Esophagus squamous epithelium (tissue), 5 donors: ENCODE results near the gene PCDHA3. TPM values are rescaled to one million over a fixed set of nuclear protein-coding genes. Genes with fewer than 3 reads are reported as not detected.
"Not testable (repeated sequence)": the region's sequence is repeated elsewhere in the genome, so short reads cannot be mapped to it uniquely, and the experiment has no call there.

ENCODE experiments used
- DNase-seq: peaks from one replicate; lab custom pipeline; 2025; lab: John Stamatoyannopoulos, UW
- H3K27ac ChIP-seq, 4 donors: fragments of 200-600 bp; sonication (generic); one replicate each; pipeline ENCODE4 v1.5.1; 2016 to 2019; ENCODE audit warnings: mild to moderate bottlenecking in 1 of 4
- H3K27me3 ChIP-seq, 4 donors: fragments of 200-600 bp; sonication (generic); 1 replicate in 3 of 4; 2 replicates in 1 of 4; pipeline versions ENCODE4 v1.5.1 to v1.6.0; 2017 to 2021; ENCODE audit warnings: antibody characterized with exemption in 1 of 4
- H3K36me3 ChIP-seq, 3 donors: fragments of 200-600 bp; sonication (generic); one replicate each; pipeline ENCODE4 v1.5.1; 2016 to 2019
- H3K4me1 ChIP-seq, 3 donors: fragments of 200-600 bp; sonication (generic); one replicate each; pipeline ENCODE4 v1.5.1; 2017 to 2019
- H3K4me3 ChIP-seq, 4 donors: fragments of 200-600 bp; sonication (generic); 1 replicate in 3 of 4; 2 replicates in 1 of 4; pipeline ENCODE4 v1.5.1; 2016 to 2019; ENCODE audit warnings: mild to moderate bottlenecking in 2 of 4, moderate library complexity in 1 of 4
- H3K9me3 ChIP-seq, 3 donors: fragments of 200-600 bp; sonication (generic); one replicate each; pipeline ENCODE4 v1.5.1; 2016 to 2019
- POLR2A ChIP-seq, 4 donors: fragments of 450-650 bp; IDR thresholded peaks; one replicate each; pipeline ENCODE4 v1.6.1; 2017; ENCODE audit warnings: antibody characterized with exemption in 4 of 4, mild to moderate bottlenecking in 4 of 4, moderate library complexity in 3 of 4
- WGBS, 2 donors: methylation state at CpG; one replicate each; pipeline ENCODE4 v1.1.5; 2018; 5-methylcytosine and 5-hydroxymethylcytosine counted together
- intact Hi-C: fragments of 100-400 bp; cut with DNase I; formaldehyde crosslinking; loops from one replicate; pipeline ENCODE4 v1.15.0; 2022
- total RNA-seq, 4 donors: library from RNA; depleted of rRNA; stranded (reverse); fragments of >200 nt; gene quantifications; one replicate each; pipeline ENCODE4 v1.1.0, GENCODE V29; 2016
- TF ChIP-seq, protein P1 (sequence below), 6 experiments: fragments of 450-650 bp in 4 of 6; fragments of 200-600 bp in 2 of 6; sonication (generic) in 2 of 6; IDR thresholded peaks; one replicate each; pipeline ENCODE4 v1.5.1; 2016 to 2019; ENCODE audit warnings: antibody characterized with exemption in 6 of 6, mild to moderate bottlenecking in 4 of 6, moderate library complexity in 4 of 6
- donor health status: DM: yes; HTN: yes; CAD: no.

PCDHA3 gene
- total RNA-seq, 4 donors from 2014 or later: 0.09 to 0.19 (median 0.18) TPM; not detected in 1

- 23 to 48% methylated on average over 21 to 29 of the region's 29 CpGs for WGBS, 2 donors
- no peak for DNase-seq
Observed at GRCh38 chr5:140785905-140786686, 14.8 kb upstream of the PCDHA3 start, which contains the start of gene PCDHA1. TSS of gene PCDHA1 (plus strand) at chr5:140786140.

GRCh38 chr5:140787422-140787821, 13.4 kb upstream of the PCDHA3 start:
- intact Hi-C loops, H3K27ac ChIP-seq, H3K36me3 ChIP-seq, DNase-seq, H3K4me3 ChIP-seq, H3K4me1 ChIP-seq: not testable (repeated sequence)
- whole genome bisulfite sequencing, 2 donors: 35 to 78% methylated on average over 5 to 14 of the region's 44 CpGs
- peaks cover 0 to 74% (median 34%) of the 10 kb centered on the region in 3 donors for H3K9me3 ChIP-seq
- H3K27me3 ChIP-seq: peaks cover 0 to 43% (median 0%) of the 10 kb centered on the region in 4 donors

More at GRCh38 chr5:140785905-140786686, 14.8 kb upstream of the PCDHA3 start, which contains the start of gene PCDHA1:
- TF ChIP-seq POLR2A (IDR thresholded peaks at IDR 0.05): no peak
- TF ChIP-seq, protein P1, sequence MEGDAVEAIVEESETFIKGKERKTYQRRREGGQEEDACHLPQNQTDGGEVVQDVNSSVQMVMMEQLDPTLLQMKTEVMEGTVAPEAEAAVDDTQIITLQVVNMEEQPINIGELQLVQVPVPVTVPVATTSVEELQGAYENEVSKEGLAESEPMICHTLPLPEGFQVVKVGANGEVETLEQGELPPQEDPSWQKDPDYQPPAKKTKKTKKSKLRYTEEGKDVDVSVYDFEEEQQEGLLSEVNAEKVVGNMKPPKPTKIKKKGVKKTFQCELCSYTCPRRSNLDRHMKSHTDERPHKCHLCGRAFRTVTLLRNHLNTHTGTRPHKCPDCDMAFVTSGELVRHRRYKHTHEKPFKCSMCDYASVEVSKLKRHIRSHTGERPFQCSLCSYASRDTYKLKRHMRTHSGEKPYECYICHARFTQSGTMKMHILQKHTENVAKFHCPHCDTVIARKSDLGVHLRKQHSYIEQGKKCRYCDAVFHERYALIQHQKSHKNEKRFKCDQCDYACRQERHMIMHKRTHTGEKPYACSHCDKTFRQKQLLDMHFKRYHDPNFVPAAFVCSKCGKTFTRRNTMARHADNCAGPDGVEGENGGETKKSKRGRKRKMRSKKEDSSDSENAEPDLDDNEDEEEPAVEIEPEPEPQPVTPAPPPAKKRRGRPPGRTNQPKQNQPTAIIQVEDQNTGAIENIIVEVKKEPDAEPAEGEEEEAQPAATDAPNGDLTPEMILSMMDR (IDR thresholded peaks at IDR 0.05): no peak
- no peaks in the 10 kb centered on the region for H3K4me1 ChIP-seq
- no peak within 1 kb of the TSS for H3K4me3 ChIP-seq
- peaks cover 0 to 79% (median 43%) of the 10 kb centered on the region in 3 donors for H3K9me3 ChIP-seq
- no peak within 1 kb of the TSS for H3K27ac ChIP-seq
- peaks cover 0 to 38% (median 0%) of the 10 kb centered on the region in 4 donors for H3K27me3 ChIP-seq
- H3K36me3 ChIP-seq: no peaks in the 10 kb centered on the region
- intact Hi-C loops: no loop called here

- H3K27me3 ChIP-seq: peaks cover 0 to 46% (median 0%) of the 10 kb centered on the region in 4 donors
- H3K4me1 ChIP-seq, H3K36me3 ChIP-seq, H3K4me3 ChIP-seq, DNase-seq, intact Hi-C loops, H3K27ac ChIP-seq: not testable (repeated sequence)
- peaks cover 0 to 74% (median 30%) of the 10 kb centered on the region in 3 donors for H3K9me3 ChIP-seq
- 40 to 54% methylated on average over 6 of the region's 70 CpGs for WGBS, 2 donors
Observed at GRCh38 chr5:140787849-140788504, 12.9 kb upstream of the PCDHA3 start.

DNA sequence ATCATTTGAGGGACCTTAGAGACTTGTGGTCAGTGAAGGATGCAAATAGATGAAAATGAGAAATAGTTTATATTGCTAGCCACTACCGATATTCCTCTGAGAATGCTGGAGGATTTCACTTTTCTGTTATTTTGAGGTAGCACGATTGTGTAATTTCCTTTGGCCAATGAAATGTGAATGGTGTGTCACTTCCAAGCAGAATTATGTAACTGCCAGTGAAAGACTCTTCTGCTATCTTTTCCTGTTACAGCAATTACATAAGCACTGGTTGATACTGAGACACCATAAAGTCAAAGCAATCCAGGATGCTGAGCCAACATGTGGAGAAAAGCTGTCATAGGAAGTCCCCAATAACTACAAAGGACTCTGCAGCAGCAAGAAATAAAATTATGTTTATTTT, 9.8 kb upstream of the PCDHA3 start:
- no peak for TF ChIP-seq POLR2A (IDR thresholded peaks at IDR 0.05)
- TF ChIP-seq, protein P1 (IDR thresholded peaks at IDR 0.05): no peak
- peaks cover 0 to 61% (median 0%) of the 10 kb centered on the region in 4 donors for H3K27me3 ChIP-seq
- 22 to 49% methylated on average over 2 of the region's 2 CpGs for WGBS, 2 donors
- peaks cover 0 to 78% (median 43%) of the 10 kb centered on the region in 3 donors for H3K9me3 ChIP-seq
- intact Hi-C loops: no loop called here
- H3K36me3 ChIP-seq: no peaks in the 10 kb centered on the region
- no peaks in the 10 kb centered on the region for H3K4me1 ChIP-seq
- DNase-seq: no peak
- H3K27ac ChIP-seq: no peak overlapping the region
- H3K4me3 ChIP-seq: no peak overlapping the region

- Histone ChIP-seq H3K4me3 (peak within 1 kb of the TSS in 1 of 4 donors; percentile 28), H3K27me3 (peaks cover 0 to 29% (median 0%) of the 10 kb centered on the region in 4 donors), H3K27ac (no peak within 1 kb of the TSS), H3K36me3 (no peaks in the 10 kb centered on the region), H3K9me3 (peaks cover 0 to 55% (median 33%) of the 10 kb centered on the region in 3 donors), H3K4me1 (no peaks in the 10 kb centered on the region)
- WGBS, 2 donors: 26 to 35% methylated on average over 18 to 27 of the region's 27 CpGs
- intact Hi-C loops: no loop called here
- no peak for TF ChIP-seq POLR2A (IDR thresholded peaks at IDR 0.05)
- TF ChIP-seq, protein P1 (IDR thresholded peaks at IDR 0.05): no peak
- DNase-seq: no peak
Observed at GRCh38 chr5:140794595-140795258, 6.1 kb upstream of the PCDHA3 start, which contains the start of gene PCDHA2. TSS of gene PCDHA2 (plus strand) at chr5:140794852.
